OCI-LY7 (cell line): Measurements from ENCODE around the gene DNAAF8. TPM values are rescaled to one million over a fixed set of nuclear protein-coding genes. Genes with fewer than 3 reads are reported as not detected.

Experiments used
- BruUV-seq: library from RNA; stranded (reverse); fragments of 400-500 nt; replicated peaks from 2 replicates; lab custom pipeline; 2021; lab: Mats Ljungman, UMichigan
- CTCF ChIA-PET: fragments of 300-600 bp; sonication (Branson Sonifier 250); formaldehyde crosslinking; loops from one replicate; lab custom pipeline; 2022; ENCODE audit warnings: antibody characterized with exemption; ENCODE audit not compliant: unreplicated experiment; lab: Charles Lee
- POLR2A ChIA-PET: fragments of 300-600 bp; sonication (Branson Sonifier 250); formaldehyde crosslinking; loops from one replicate; lab custom pipeline; 2022; ENCODE audit warnings: antibody characterized with exemption; lab: Charles Lee
- DNase-seq: peaks from one replicate; pipeline ENCODE4 v3.0.0-alpha.2; 2015; ENCODE audit warnings: low spot score
- H2AFZ ChIP-seq: fragments of 200-600 bp; sonication (generic), shearing (Covaris generic); 2 replicates; pipeline ENCODE4 v1.6.1; 2014; ENCODE audit warnings: mild to moderate bottlenecking, antibody characterized with exemption, low read length, moderate library complexity
- H3K27ac ChIP-seq: fragments of 200-600 bp; sonication (generic); 2 replicates; pipeline ENCODE4 v1.5.1; 2014; ENCODE audit warnings: mixed run types, low read depth, mild to moderate bottlenecking, moderate library complexity, low read length, inconsistent platforms; ENCODE audit not compliant: poor library complexity, severe bottlenecking
- H3K36me3 ChIP-seq: fragments of 200-600 bp; sonication (generic); 2 replicates; pipeline ENCODE4 v1.6.1; 2014; ENCODE audit warnings: mild to moderate bottlenecking, antibody characterized with exemption, low read length, moderate library complexity, mixed read lengths; ENCODE audit not compliant: insufficient read depth
- H3K4me1 ChIP-seq: fragments of 200-600 bp; sonication (generic); 2 replicates; pipeline ENCODE4 v1.5.1; 2014; ENCODE audit warnings: mild to moderate bottlenecking, low read length; ENCODE audit not compliant: insufficient read depth, poor library complexity, severe bottlenecking
- H3K4me2 ChIP-seq: fragments of 200-600 bp; sonication (generic); 2 replicates; pipeline ENCODE4 v1.6.1; 2014; ENCODE audit warnings: mild to moderate bottlenecking, low read length
- H3K4me3 ChIP-seq: fragments of 200-600 bp; sonication (generic); 2 replicates; pipeline ENCODE4 v1.5.1; 2014; ENCODE audit warnings: mild to moderate bottlenecking, low read depth, low read length; ENCODE audit not compliant: poor library complexity, severe bottlenecking
- H3K79me2 ChIP-seq: fragments of 200-600 bp; sonication (generic); 2 replicates; pipeline ENCODE4 v1.6.1; 2016; ENCODE audit warnings: low read depth, mild to moderate bottlenecking, low read length, moderate library complexity, mixed read lengths; ENCODE audit not compliant: insufficient read depth
- H3K9me2 ChIP-seq: fragments of 200-600 bp; sonication (generic); 2 replicates; pipeline ENCODE4 v1.6.1; 2016; ENCODE audit warnings: mild to moderate bottlenecking, low read length, mixed read lengths; ENCODE audit not compliant: insufficient read depth
- H3K9me3 ChIP-seq: fragments of 200-600 bp; sonication (generic); 2 replicates; pipeline ENCODE4 v1.6.1; 2014; ENCODE audit warnings: mild to moderate bottlenecking, mixed run types, low read length, mixed read lengths
- H4K20me1 ChIP-seq: fragments of 200-600 bp; sonication (generic); 2 replicates; pipeline ENCODE4 v1.6.1; 2014; ENCODE audit warnings: mild to moderate bottlenecking, antibody characterized with exemption, low read length, moderate library complexity, mixed read lengths; ENCODE audit not compliant: insufficient read depth
- CTCF ChIP-seq: fragments of 200-600 bp; sonication (generic); conservative IDR thresholded peaks from 2 replicates; pipeline ENCODE4 v1.5.1; 2014; ENCODE audit warnings: mild to moderate bottlenecking, antibody characterized with exemption, low read length, moderate library complexity, mixed read lengths
- EZH2phosphoT487 ChIP-seq: fragments of 200-600 bp; sonication (generic); IDR thresholded peaks from 2 replicates; pipeline ENCODE4 v1.6.1; 2018; ENCODE audit warnings: low read depth, borderline replicate concordance, mild to moderate bottlenecking, mixed run types, antibody characterized with exemption, low read length, moderate library complexity, mixed read lengths
- intact Hi-C: fragments of 100-400 bp; cut with micrococcal nuclease; formaldehyde crosslinking; loops from one replicate; pipeline ENCODE4 v1.10.0; 2022; ENCODE audit not compliant: unreplicated experiment
- total RNA-seq, 2 experiments: library from RNA; depleted of rRNA in 1 of 2; stranded (reverse); fragments of >200 nt in 1 of 2; shearing (Covaris generic) in 1 of 2; gene quantifications; 2 replicates each; pipeline ENCODE4 v1.2.3, GENCODE V29; 2014 to 2022

DNAAF8 gene
- total RNA-seq, 2 experiments from 2014 or later = 0.38 to 1.1 TPM

GRCh38 chr16:4701791-4702465 lies 32.4 kb upstream of the DNAAF8 start:
- Histone ChIP-seq H3K36me3 (peaks cover 59% of the 10 kb centered on the region; the same call in 1 of the 2 replicates), H3K79me2 (no peaks in the 10 kb centered on the region), H3K4me3 (no peak overlapping the region), H3K9me2 (no peaks in the 10 kb centered on the region), H3K4me1 (no peaks in the 10 kb centered on the region), H3K27ac (no peak overlapping the region), H2AFZ (no peak overlapping the region), H3K4me2 (no peak overlapping the region), H4K20me1 (no peaks in the 10 kb centered on the region), H3K9me3 (no peaks in the 10 kb centered on the region)
- no peak for TF ChIP-seq EZH2phosphoT487
- no peak for TF ChIP-seq CTCF
- ChIA-PET CTCF (no interaction called here), POLR2A (no interaction called here)
- no TSS peak for BruUV-seq
- intact Hi-C loops = no loop called here
- DNase-seq = no peak

GRCh38 chr16:4702466-4702808 lies 31.9 kb upstream of the DNAAF8 start:
- Histone ChIP-seq H3K9me3 (no peaks in the 10 kb centered on the region), H3K4me1 (no peaks in the 10 kb centered on the region), H3K4me3 (no peak overlapping the region), H3K9me2 (no peaks in the 10 kb centered on the region), H2AFZ (no peak overlapping the region), H3K79me2 (no peaks in the 10 kb centered on the region), H3K36me3 (peaks cover 57% of the 10 kb centered on the region; the same call in 1 of the 2 replicates), H3K27ac (no peak overlapping the region), H4K20me1 (no peaks in the 10 kb centered on the region), H3K4me2 (no peak overlapping the region)
- TF ChIP-seq CTCF (no peak), EZH2phosphoT487 (no peak)
- no TSS peak for BruUV-seq
- no peak for DNase-seq
- intact Hi-C loops = no loop called here
- ChIA-PET CTCF (no interaction called here), POLR2A (interaction anchor here (0.6 kb wide), 1 partner anchor 264 kb away, joined by 3 read pairs; no protein-coding TSS in a partner anchor)

GRCh38 chr16:4703906-4704305 lies 30.4 kb upstream of the DNAAF8 start:
- Histone ChIP-seq H3K9me2 (no peaks in the 10 kb centered on the region), H3K4me3 (no peak overlapping the region), H3K79me2 (no peaks in the 10 kb centered on the region), H3K4me2 (no peak overlapping the region), H4K20me1 (no peaks in the 10 kb centered on the region), H3K4me1 (no peaks in the 10 kb centered on the region), H3K9me3 (no peaks in the 10 kb centered on the region), H3K36me3 (peaks cover 45% of the 10 kb centered on the region; the same call in 1 of the 2 replicates), H2AFZ (no peak overlapping the region), H3K27ac (no peak overlapping the region)
- DNase-seq = no peak
- CTCF ChIA-PET = no interaction called here
- no peak for TF ChIP-seq EZH2phosphoT487
- TF ChIP-seq CTCF = no peak
- POLR2A ChIA-PET = interaction anchor here (0.7 kb wide), 1 partner anchor 21 kb away, joined by 5 read pairs; no protein-coding TSS in a partner anchor
- intact Hi-C loops = no loop called here
- BruUV-seq = no TSS peak
